H1 (cell line): ENCODE data around the gene HIC1. TPM values are rescaled to one million over a fixed set of nuclear protein-coding genes. Genes with fewer than 3 reads are reported as not detected.

Source experiments
- SAP30 ChIP-seq: fragments of 300-600 bp; sonication (generic); IDR thresholded peaks from 2 replicates; pipeline ENCODE4 v1.7.1; 2012; ENCODE audit warnings: low read length, moderate library complexity, mild to moderate bottlenecking, inconsistent platforms; ENCODE audit not compliant: insufficient read depth, insufficient replicate concordance
- microRNA counts: library from miRNA; unstranded; fragments of <30 nt; microRNA quantifications from one replicate; lab custom pipeline; 2015
- microRNA-seq, 2 experiments: library from miRNA; unstranded; fragments of <30 nt; microRNA quantifications; one replicate each; pipeline versions ENCODE4 to v1.2.0, GENCODE V29; 2016 to 2020; ENCODE audit warnings: borderline microRNAs expressed in 2 of 2, borderline number of aligned reads in 2 of 2, borderline replicate concordance in 1 of 2
- polyA plus RNA-seq, 7 experiments: library from polyadenylated mRNA; depleted of rRNA in 3 of 7; stranded (reverse) in 5 of 7; unstranded in 2 of 7; fragments of >200 nt in 5 of 7; fragments of 200-250 nt in 2 of 7; gene quantifications; 1 replicate in 5 of 7; 2 replicates in 1 of 7; 4 replicates in 1 of 7; pipeline versions ENCODE4 v1.2.1 to v1.2.3, GENCODE V29; 2011 to 2013; ENCODE audit warnings: missing spikeins in 2 of 7, mixed read lengths in 2 of 7
- small RNA-seq: library from polyadenylated mRNA; stranded (forward); fragments of <200 nt; extraction: miRNeasy Mini kit (QIAGEN cat#:217004); gene quantifications from one replicate; pipeline ENCODE3, GENCODE V24; 2013; ENCODE audit not compliant: insufficient read depth
- total RNA-seq: library from RNA; stranded (reverse); fragmentation: NEBNext Ultra II Directional; extraction: Animal tissue kit (Norgen Biotek cat#: 25700); gene quantifications from 2 replicates; pipeline ENCODE4 v1.2.1, GENCODE V29; 2021

HIC1 gene
- total and polyA plus RNA-seq, 2 of the 8 experiments (the other 6 are each of a cell fraction or from before 2014, with no cell fraction given), result 0.06 to 0.09 TPM

DNA sequence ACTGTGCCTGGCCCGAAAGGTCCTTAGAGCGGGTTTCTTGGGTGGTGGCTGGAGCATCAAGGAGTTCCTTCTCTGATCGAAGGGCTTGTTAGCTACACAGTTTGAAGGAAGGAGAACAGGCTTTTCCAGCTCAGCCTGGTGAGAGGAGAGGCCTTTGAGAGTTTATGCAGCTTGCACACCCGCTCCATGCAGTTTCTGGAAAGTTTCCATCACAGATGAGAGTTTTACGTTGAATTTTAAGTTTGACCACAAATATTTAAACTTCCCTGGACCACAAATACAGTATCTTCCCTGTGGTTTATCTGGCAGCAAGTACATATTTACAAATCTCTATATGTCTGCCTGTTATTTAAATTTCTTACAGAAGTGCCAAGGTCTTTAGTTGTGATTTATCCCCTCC, 56.8 kb downstream of the HIC1 start (continued):
- no peak for TF ChIP-seq SAP30

MicroRNAs within 50 kb of the gene (microRNA counts, 767-probe panel; counts per million panel counts)
- 879 counts per million, percentile 95 among the panel's probes with 10 or more counts for microRNA hsa-miR-132-3p (lab: Ali Mortazavi, UCI)
- microRNA hsa-miR-212-3p (lab: Ali Mortazavi, UCI), result 879 counts per million, percentile 95 among the panel's probes with 10 or more counts

Small RNA genes lying within 50 kb of the gene (microRNA-seq; reads per million reads assigned to microRNA genes)
- gene MIR132 (9.5 to 10.1 reads per million in 2 experiments), gene MIR212 (0 to 0.46 reads per million in 2 experiments)

Small RNA genes lying within 50 kb of the gene (small RNA-seq; reads per million reads assigned to genes)
- gene AC090617.6 (not detected), gene AC090617.9 (not detected), gene MIR132 (12.3 reads per million, percentile 86 among the genes with 10 or more reads in this experiment), gene MIR212 (5.5 reads per million, percentile 65 among the genes with 10 or more reads in this experiment), gene OVCA2 (not detected)

Other genes starting within 250 kb of the HIC1 start
- gene SMYD4, start 225.2 kb upstream of the HIC1 start, total RNA-seq, result 22.0 and 23.4 TPM in 2 replicates
- 10.5 and 11.3 TPM in 2 replicates for gene SMYD4, start 225.2 kb upstream of the HIC1 start, polyA plus RNA-seq (2011; rRNA removed)
- gene RPA1, start 225.1 kb upstream of the HIC1 start, total RNA-seq, result 181 and 194 TPM in 2 replicates
- 56.0 and 79.1 TPM in 2 replicates for gene RPA1, start 225.1 kb upstream of the HIC1 start, polyA plus RNA-seq (2011; rRNA removed)
- 0.11 TPM in 1 of 2 replicates, not detected in the other for gene RTN4RL1, start 29.8 kb upstream of the HIC1 start, total RNA-seq
- 0.09 and 0.11 TPM in 2 replicates for gene RTN4RL1, start 29.8 kb upstream of the HIC1 start, polyA plus RNA-seq (2011; rRNA removed)
- 24.9 and 27.1 TPM in 2 replicates for gene DPH1, start 24.9 kb upstream of the HIC1 start, total RNA-seq
- 30.0 and 48.3 TPM in 2 replicates for gene DPH1, start 24.9 kb upstream of the HIC1 start, polyA plus RNA-seq (2011; rRNA removed)
- 14.9 and 15.3 TPM in 2 replicates for gene OVCA2, start 13.1 kb upstream of the HIC1 start, total RNA-seq
- 34.5 and 37.0 TPM in 2 replicates for gene OVCA2, start 13.1 kb upstream of the HIC1 start, polyA plus RNA-seq (2011; rRNA removed)
- gene SMG6, start 248.7 kb downstream of the HIC1 start, total RNA-seq, result 25.2 and 27.2 TPM in 2 replicates
- 18.5 and 31.8 TPM in 2 replicates for gene SMG6, start 248.7 kb downstream of the HIC1 start, polyA plus RNA-seq (2011; rRNA removed)
- 4.5 and 5.1 TPM in 2 replicates for gene SRR, start 248.8 kb downstream of the HIC1 start, total RNA-seq
- gene SRR, start 248.8 kb downstream of the HIC1 start, polyA plus RNA-seq (2011; rRNA removed), result 2.7 and 3.6 TPM in 2 replicates